ENCODE data around the gene DDAH1. TPM values are rescaled to one million over a fixed set of nuclear protein-coding genes. Genes with fewer than 3 reads are reported as not detected.

DDAH1 gene
- total RNA-seq, 1 experiment from 2014 or later: 36.3 TPM

DNA sequence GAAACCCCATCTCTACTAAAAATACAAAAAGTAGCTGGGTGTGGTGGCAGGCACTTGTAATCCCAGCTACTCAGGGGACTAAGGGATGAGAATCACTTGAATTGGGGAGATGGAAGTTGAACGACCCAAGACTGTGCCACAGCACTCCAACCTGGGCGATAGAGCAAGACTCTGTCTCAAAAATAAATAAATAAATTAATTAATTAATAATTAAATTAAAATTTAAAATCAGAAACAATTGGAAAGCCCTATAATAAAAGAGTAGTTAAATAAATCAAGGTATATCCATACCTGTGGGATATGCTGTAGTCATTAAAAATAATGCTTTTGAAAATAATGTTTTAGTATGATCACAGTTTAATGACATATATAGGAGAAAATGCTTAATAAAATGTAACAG lies 15.6 kb upstream of the DDAH1 start:
- H3K23me2 ChIP-seq (ENCODE audit: insufficient read length, low read depth, low read length, poor library complexity, severe bottlenecking): no peaks in the 10 kb centered on the region
- H4K8ac ChIP-seq (replicated peaks; ENCODE audit: insufficient read length, low read depth, low read length): no peak overlapping the region
- no peak overlapping the region for H2BK5ac ChIP-seq (ENCODE audit: insufficient read length, low read length)
- TF ChIP-seq, protein P1, sequence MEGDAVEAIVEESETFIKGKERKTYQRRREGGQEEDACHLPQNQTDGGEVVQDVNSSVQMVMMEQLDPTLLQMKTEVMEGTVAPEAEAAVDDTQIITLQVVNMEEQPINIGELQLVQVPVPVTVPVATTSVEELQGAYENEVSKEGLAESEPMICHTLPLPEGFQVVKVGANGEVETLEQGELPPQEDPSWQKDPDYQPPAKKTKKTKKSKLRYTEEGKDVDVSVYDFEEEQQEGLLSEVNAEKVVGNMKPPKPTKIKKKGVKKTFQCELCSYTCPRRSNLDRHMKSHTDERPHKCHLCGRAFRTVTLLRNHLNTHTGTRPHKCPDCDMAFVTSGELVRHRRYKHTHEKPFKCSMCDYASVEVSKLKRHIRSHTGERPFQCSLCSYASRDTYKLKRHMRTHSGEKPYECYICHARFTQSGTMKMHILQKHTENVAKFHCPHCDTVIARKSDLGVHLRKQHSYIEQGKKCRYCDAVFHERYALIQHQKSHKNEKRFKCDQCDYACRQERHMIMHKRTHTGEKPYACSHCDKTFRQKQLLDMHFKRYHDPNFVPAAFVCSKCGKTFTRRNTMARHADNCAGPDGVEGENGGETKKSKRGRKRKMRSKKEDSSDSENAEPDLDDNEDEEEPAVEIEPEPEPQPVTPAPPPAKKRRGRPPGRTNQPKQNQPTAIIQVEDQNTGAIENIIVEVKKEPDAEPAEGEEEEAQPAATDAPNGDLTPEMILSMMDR (conservative IDR thresholded peaks at IDR 0.05): no peak
- no peak overlapping the region for H3K4ac ChIP-seq (ENCODE audit: low read depth, low read length)
- H3K9ac ChIP-seq (ENCODE audit: extremely low read depth, insufficient read length, low read length): no peak overlapping the region
- no peak overlapping the region for H2AK5ac ChIP-seq (ENCODE audit: insufficient read length, low read length)
- no peak overlapping the region for H3K23ac ChIP-seq (ENCODE audit: insufficient read length, low read depth, low read length)
- no peaks in the 10 kb centered on the region for H3K79me1 ChIP-seq (ENCODE audit: insufficient read depth, low read depth, low read length, poor library complexity, severe bottlenecking)
- H3K27ac ChIP-seq (ENCODE audit: insufficient read length, low read depth, low read length): no peak overlapping the region
- no peak overlapping the region for H2BK15ac ChIP-seq (ENCODE audit: low read depth, low read length)
- H3K18ac ChIP-seq (ENCODE audit: insufficient read length, low read depth, low read length): no peak overlapping the region
- H3K56ac ChIP-seq (ENCODE audit: insufficient read length, low read depth, low read length): no peak overlapping the region
- H4K5ac ChIP-seq (ENCODE audit: insufficient read length, low read depth, low read length): no peak overlapping the region
- no peaks in the 10 kb centered on the region for H3K27me3 ChIP-seq (ENCODE audit: insufficient read depth, low read length)
- H2BK20ac ChIP-seq (ENCODE audit: low read depth, low read length, poor library complexity, severe bottlenecking): no peak overlapping the region
- no peak for DNase-seq
- H3K27ac Mint-ChIP-seq: no peak overlapping the region
- no peaks in the 10 kb centered on the region for H3K4me1 ChIP-seq (ENCODE audit: insufficient read depth, low read length)
- H3K4me1 Mint-ChIP-seq: no peaks in the 10 kb centered on the region
- no peak overlapping the region for H2BK12ac ChIP-seq (ENCODE audit: insufficient read length, low read depth, low read length)
- no peak overlapping the region for H3K14ac ChIP-seq (ENCODE audit: insufficient read depth, low read length)
- H3K27me3 Mint-ChIP-seq (ENCODE audit: low read depth): no peaks in the 10 kb centered on the region
- H2BK120ac ChIP-seq (ENCODE audit: low read depth, low read length, poor library complexity, severe bottlenecking): no peak overlapping the region
- no CpG with 5 or more reads among the region's 2 CpGs for WGBS (ENCODE audit: extremely low coverage, insufficient read length, low lambda C conversion rate)
- no peak overlapping the region for H3T11ph ChIP-seq (ENCODE audit: low read length)
- H2AFZ ChIP-seq (ENCODE audit: low read length): no peak overlapping the region
- H3K4me2 ChIP-seq (ENCODE audit: insufficient read depth, insufficient read length, low read length): no peak overlapping the region
- H4K20me1 ChIP-seq (ENCODE audit: control insufficient read depth, insufficient read depth, insufficient read length): no peaks in the 10 kb centered on the region
- H3K4me3 Mint-ChIP-seq: no peak overlapping the region
- no peaks in the 10 kb centered on the region for H3K9me3 ChIP-seq (ENCODE audit: control insufficient read depth, low read depth, low read length)
- H3K36me3 Mint-ChIP-seq (ENCODE audit: insufficient read depth in 1 of 3, low read depth in 3 of 3): no peaks in the 10 kb centered on the region
- no peaks in the 10 kb centered on the region for H3K79me2 ChIP-seq (ENCODE audit: insufficient read depth, low read length)
- H4K91ac ChIP-seq (ENCODE audit: insufficient read length, low read depth, low read length): no peak overlapping the region
- no peaks in the 10 kb centered on the region for H3K9me3 Mint-ChIP-seq

Data from H9 (cell line).